ENCODE data around the gene NPHP1.

NPHP1 gene

GRCh38 chr2:110105183-110105582, 99.6 kb downstream of the NPHP1 start:
- Histone ChIP-seq H3K27me3 (ENCODE audit: insufficient read depth, low read length, poor library complexity, severe bottlenecking) (no peaks in the 10 kb centered on the region), H3K9me3 (ENCODE audit: insufficient read depth, low read depth, low read length) (no peaks in the 10 kb centered on the region), H4K20me1 (ENCODE audit: insufficient read depth, low read length, poor library complexity, severe bottlenecking) (no peaks in the 10 kb centered on the region), H3F3A (ENCODE audit: low read depth) (no peaks in the 10 kb centered on the region), H3K9me2 (replicated peaks; ENCODE audit: low read depth, low read length) (no peaks in the 10 kb centered on the region), H3K4me2 (ENCODE audit: low read depth, low read length, poor library complexity, severe bottlenecking) (peak overlapping the region; percentile 84), H3K36me3 (ENCODE audit: insufficient read depth, low read length) (no peaks in the 10 kb centered on the region), H3K9ac (ENCODE audit: low read depth, low read length, poor library complexity, severe bottlenecking) (peak overlapping the region; percentile 45), H3K4me1 (ENCODE audit: insufficient read depth, low read length, poor library complexity, severe bottlenecking) (peaks cover 55% of the 10 kb centered on the region), H2AFZ (ENCODE audit: low read length) (no peak overlapping the region), H3K79me2 (ENCODE audit: insufficient read depth, low read length) (no peaks in the 10 kb centered on the region), H3K4me3 (ENCODE audit: low read length, poor library complexity, severe bottlenecking) (peak overlapping the region; percentile 61)
- TF ChIP-seq CTCF (conservative IDR thresholded peaks at IDR 0.05; ENCODE audit: low read length) (no peak), EZH2phosphoT487 (IDR thresholded peaks at IDR 0.05; ENCODE audit: borderline replicate concordance) (no peak)

- no peak overlapping the region for H2AFZ ChIP-seq (ENCODE audit: low read length)
- H3K27me3 ChIP-seq (ENCODE audit: insufficient read depth, low read length, poor library complexity, severe bottlenecking): no peaks in the 10 kb centered on the region
- no peak for TF ChIP-seq EZH2phosphoT487 (IDR thresholded peaks at IDR 0.05; ENCODE audit: borderline replicate concordance)
- TF ChIP-seq CTCF (conservative IDR thresholded peaks at IDR 0.05; ENCODE audit: low read length): no peak
- no peak overlapping the region for H3K4me3 ChIP-seq (ENCODE audit: low read length, poor library complexity, severe bottlenecking)
- H3K9me2 ChIP-seq (replicated peaks; ENCODE audit: low read depth, low read length): no peaks in the 10 kb centered on the region
- no peaks in the 10 kb centered on the region for H3K36me3 ChIP-seq (ENCODE audit: insufficient read depth, low read length)
- H3K9ac ChIP-seq (ENCODE audit: low read depth, low read length, poor library complexity, severe bottlenecking): no peak overlapping the region
- no peaks in the 10 kb centered on the region for H3K9me3 ChIP-seq (ENCODE audit: insufficient read depth, low read depth, low read length)
- H4K20me1 ChIP-seq (ENCODE audit: insufficient read depth, low read length, poor library complexity, severe bottlenecking): no peaks in the 10 kb centered on the region
- H3F3A ChIP-seq (ENCODE audit: low read depth): no peaks in the 10 kb centered on the region
- no peaks in the 10 kb centered on the region for H3K79me2 ChIP-seq (ENCODE audit: insufficient read depth, low read length)
- H3K4me2 ChIP-seq (ENCODE audit: low read depth, low read length, poor library complexity, severe bottlenecking): no peak overlapping the region
- H3K4me1 ChIP-seq (ENCODE audit: insufficient read depth, low read length, poor library complexity, severe bottlenecking): peaks cover 61% of the 10 kb centered on the region
These were observed 100.6 kb downstream of the NPHP1 start for GRCh38 chr2:110104025-110104771.

GRCh38 chr2:110103061-110103961, 101.5 kb downstream of the NPHP1 start:
- Histone ChIP-seq H3K79me2 (ENCODE audit: insufficient read depth, low read length) (no peaks in the 10 kb centered on the region), H3K36me3 (ENCODE audit: insufficient read depth, low read length) (no peaks in the 10 kb centered on the region), H3K9ac (ENCODE audit: low read depth, low read length, poor library complexity, severe bottlenecking) (no peak overlapping the region), H3K4me2 (ENCODE audit: low read depth, low read length, poor library complexity, severe bottlenecking) (no peak overlapping the region), H4K20me1 (ENCODE audit: insufficient read depth, low read length, poor library complexity, severe bottlenecking) (no peaks in the 10 kb centered on the region), H3F3A (ENCODE audit: low read depth) (no peaks in the 10 kb centered on the region), H2AFZ (ENCODE audit: low read length) (no peak overlapping the region), H3K27me3 (ENCODE audit: insufficient read depth, low read length, poor library complexity, severe bottlenecking) (no peaks in the 10 kb centered on the region), H3K4me3 (ENCODE audit: low read length, poor library complexity, severe bottlenecking) (no peak overlapping the region), H3K4me1 (ENCODE audit: insufficient read depth, low read length, poor library complexity, severe bottlenecking) (peaks cover 62% of the 10 kb centered on the region), H3K9me3 (ENCODE audit: insufficient read depth, low read depth, low read length) (no peaks in the 10 kb centered on the region), H3K9me2 (replicated peaks; ENCODE audit: low read depth, low read length) (no peaks in the 10 kb centered on the region)
- TF ChIP-seq EZH2phosphoT487 (IDR thresholded peaks at IDR 0.05; ENCODE audit: borderline replicate concordance) (no peak), CTCF (conservative IDR thresholded peaks at IDR 0.05; ENCODE audit: low read length) (no peak)
